ENCODE measurements around the gene CERS6.

Gene CERS6

DNA sequence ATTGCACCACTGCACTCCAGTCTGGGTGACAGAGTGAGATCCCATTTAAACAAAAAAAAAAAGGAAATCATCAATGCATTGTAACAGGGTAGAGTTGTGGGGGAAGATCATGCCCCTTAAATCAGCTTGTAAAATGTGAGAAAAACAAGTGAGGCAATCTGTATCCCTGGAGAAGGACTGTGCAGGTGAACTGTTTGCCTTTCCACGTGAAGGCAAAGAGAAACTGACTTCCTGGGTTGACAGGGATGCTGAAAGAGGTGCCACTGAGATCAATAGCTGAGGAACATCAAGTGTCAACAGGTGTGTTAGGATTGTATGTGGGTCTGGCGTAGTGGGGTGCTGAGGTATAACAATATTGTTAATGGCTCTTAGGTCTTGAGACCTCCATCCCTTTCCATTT, 48.3 kb downstream of the CERS6 start:
- TF ChIP-seq, protein P1, sequence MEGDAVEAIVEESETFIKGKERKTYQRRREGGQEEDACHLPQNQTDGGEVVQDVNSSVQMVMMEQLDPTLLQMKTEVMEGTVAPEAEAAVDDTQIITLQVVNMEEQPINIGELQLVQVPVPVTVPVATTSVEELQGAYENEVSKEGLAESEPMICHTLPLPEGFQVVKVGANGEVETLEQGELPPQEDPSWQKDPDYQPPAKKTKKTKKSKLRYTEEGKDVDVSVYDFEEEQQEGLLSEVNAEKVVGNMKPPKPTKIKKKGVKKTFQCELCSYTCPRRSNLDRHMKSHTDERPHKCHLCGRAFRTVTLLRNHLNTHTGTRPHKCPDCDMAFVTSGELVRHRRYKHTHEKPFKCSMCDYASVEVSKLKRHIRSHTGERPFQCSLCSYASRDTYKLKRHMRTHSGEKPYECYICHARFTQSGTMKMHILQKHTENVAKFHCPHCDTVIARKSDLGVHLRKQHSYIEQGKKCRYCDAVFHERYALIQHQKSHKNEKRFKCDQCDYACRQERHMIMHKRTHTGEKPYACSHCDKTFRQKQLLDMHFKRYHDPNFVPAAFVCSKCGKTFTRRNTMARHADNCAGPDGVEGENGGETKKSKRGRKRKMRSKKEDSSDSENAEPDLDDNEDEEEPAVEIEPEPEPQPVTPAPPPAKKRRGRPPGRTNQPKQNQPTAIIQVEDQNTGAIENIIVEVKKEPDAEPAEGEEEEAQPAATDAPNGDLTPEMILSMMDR (IDR thresholded peaks at IDR 0.05; ENCODE audit: low read depth, low read length): no peak
- DNase-seq (ENCODE audit: low read depth in 2 of 2): no peak
- no peak overlapping the region for H3K4me3 ChIP-seq (replicated peaks in 1 of 2; ENCODE audit: low read depth in 2 of 2, low read length in 2 of 2)

DNA sequence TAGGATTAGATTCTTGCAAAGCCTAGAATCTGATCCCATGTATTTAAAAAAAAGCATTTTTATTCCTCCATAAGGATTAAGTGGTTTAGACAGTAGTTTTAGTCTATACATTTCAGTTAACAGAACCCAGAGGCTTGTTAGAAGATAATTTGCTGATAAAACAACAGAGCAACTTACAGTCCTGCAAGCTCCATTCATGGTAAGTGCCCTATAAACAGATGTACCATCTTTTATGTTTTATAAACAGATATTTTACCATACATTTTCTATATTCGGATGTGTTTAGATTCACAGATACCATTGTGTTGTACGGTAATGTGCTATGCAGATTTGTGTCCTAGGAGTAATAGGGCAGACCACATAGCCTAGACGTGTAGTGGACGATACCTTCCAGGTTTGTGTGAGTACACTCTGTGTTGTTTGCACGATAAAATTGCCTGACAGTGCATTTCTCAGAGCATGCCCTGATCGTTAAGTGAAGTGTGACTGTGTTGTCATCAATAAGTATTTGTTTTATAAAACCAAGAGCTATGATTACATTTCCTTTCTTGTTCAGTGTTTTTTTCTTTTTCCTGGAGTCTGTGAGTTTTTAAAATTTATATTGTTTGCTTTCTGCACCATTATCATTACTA, 54.2 kb downstream of the CERS6 start:
- DNase-seq (ENCODE audit: low read depth in 2 of 2): no peak
- TF ChIP-seq, protein P1 (IDR thresholded peaks at IDR 0.05; ENCODE audit: low read depth, low read length): no peak
- no peak overlapping the region for H3K4me3 ChIP-seq (replicated peaks in 1 of 2; ENCODE audit: low read depth in 2 of 2, low read length in 2 of 2)

DNA sequence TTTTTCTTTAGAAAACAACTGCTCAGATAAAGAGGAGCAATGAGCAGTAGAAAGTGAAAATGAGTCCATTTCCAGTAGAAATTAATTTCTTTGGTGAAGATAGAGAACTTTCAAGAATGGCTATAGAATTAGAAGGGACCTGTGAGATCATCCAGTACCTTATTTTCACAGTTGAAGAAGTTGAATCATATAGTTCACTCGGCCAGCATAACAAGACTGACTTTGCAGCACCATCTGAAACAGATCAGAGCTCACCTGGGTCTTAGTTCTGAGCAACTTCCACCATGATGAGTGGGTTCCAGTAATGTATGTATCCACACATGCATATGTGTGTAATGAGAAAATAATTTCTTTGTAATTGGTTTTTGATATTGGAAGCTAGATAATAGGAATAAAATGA, 58.6 kb downstream of the CERS6 start:
- H3K4me3 ChIP-seq (replicated peaks in 1 of 2; ENCODE audit: low read depth in 2 of 2, low read length in 2 of 2): no peak overlapping the region
- DNase-seq (ENCODE audit: low read depth in 2 of 2): peak in 1 of 2 donors; percentile 35
- TF ChIP-seq, protein P1 (IDR thresholded peaks at IDR 0.05; ENCODE audit: low read depth, low read length): no peak

- TF ChIP-seq, protein P1 (IDR thresholded peaks at IDR 0.05; ENCODE audit: low read depth, low read length): no peak
Measured at GRCh38 chr2:168515502-168515901, 59.4 kb downstream of the CERS6 start.

DNA sequence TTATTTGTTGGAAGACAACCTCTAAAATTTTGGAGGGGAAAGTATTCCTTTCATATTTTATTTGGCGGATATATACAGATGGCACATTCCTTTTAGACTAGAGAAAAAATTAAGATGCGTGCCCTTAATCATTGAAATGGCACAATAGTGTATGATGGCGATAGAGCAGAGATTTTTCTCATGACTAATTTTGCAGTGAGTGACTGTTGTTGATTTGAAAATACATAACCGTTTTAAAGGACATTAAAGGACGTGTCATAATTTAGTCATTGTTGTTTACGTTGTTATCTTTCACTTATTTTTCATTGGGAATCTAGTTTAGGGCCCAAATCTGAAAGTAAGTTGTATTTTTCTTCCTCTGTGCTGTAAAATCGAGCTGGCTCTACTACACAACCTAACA, 61.7 kb downstream of the CERS6 start:
- TF ChIP-seq, protein P1 (IDR thresholded peaks at IDR 0.05; ENCODE audit: low read depth, low read length): no peak
- H3K4me3 ChIP-seq (replicated peaks in 1 of 2; ENCODE audit: low read depth in 2 of 2, low read length in 2 of 2): no peak overlapping the region
- peak in 1 of 2 donors; percentile 63 for DNase-seq (ENCODE audit: low read depth in 2 of 2)

More at GRCh38 chr2:168515502-168515901, 59.4 kb downstream of the CERS6 start:
- H3K4me3 ChIP-seq (replicated peaks in 1 of 2; ENCODE audit: low read depth in 2 of 2, low read length in 2 of 2): no peak overlapping the region
- peak; percentile 91 to 94 for DNase-seq (ENCODE audit: low read depth in 2 of 2)

GRCh38 chr2:168518555-168519066, 62.5 kb downstream of the CERS6 start:
- TF ChIP-seq, protein P1 (IDR thresholded peaks at IDR 0.05; ENCODE audit: low read depth, low read length): no peak
- peak; percentile 52 to 65 for DNase-seq (ENCODE audit: low read depth in 2 of 2)
- no peak overlapping the region for H3K4me3 ChIP-seq (replicated peaks in 1 of 2; ENCODE audit: low read depth in 2 of 2, low read length in 2 of 2)

All from cardiac fibroblast (primary cell).